ENCODE data around the gene TP53INP2. TPM values are rescaled to one million over a fixed set of nuclear protein-coding genes. Genes with fewer than 3 reads are reported as not detected.

The TP53INP2 gene
- total and polyA plus RNA-seq, 2 of the 4 experiments (the other 2 are of a cell fraction) = 1.3 to 7.4 TPM

GRCh38 chr20:34706912-34707784 is 3.0 kb downstream of the TP53INP2 start:
- H2BK20ac ChIP-seq (ENCODE audit: low read depth, low read length) = no peak overlapping the region
- H3K9me3 ChIP-seq (ENCODE audit: control insufficient read depth, insufficient read depth, low read length) = no peaks in the 10 kb centered on the region
- H3K4me1 ChIP-seq (ENCODE audit: control insufficient read depth, insufficient read depth, low read length) = peaks cover 13% of the 10 kb centered on the region
- H3K14ac ChIP-seq (replicated peaks; ENCODE audit: low read depth, low read length) = no peak overlapping the region
- H3K27ac ChIP-seq (ENCODE audit: insufficient read depth, low read length) = no peak overlapping the region
- no peak overlapping the region for H3K4me2 ChIP-seq (ENCODE audit: low read depth, low read length)
- H3K4me3 ChIP-seq (ENCODE audit: insufficient read depth, low read depth, low read length) = no peak overlapping the region
- 0 out of 2 replicates have a peak, but pooled peaks cover 12% of the 10 kb centered on the region for H4K20me1 ChIP-seq (ENCODE audit: insufficient read depth, low read length)
- in situ Hi-C loops (cut with MboI; ENCODE audit: low sequenced_read_pairs) = no loop called here
- H3K9ac ChIP-seq (ENCODE audit: low read depth, low read length) = no peak overlapping the region
- no TSS peak for BruUV-seq (replicated peaks)
- no peak overlapping the region for H2AK5ac ChIP-seq (ENCODE audit: low read depth, low read length)
- peaks cover 14% of the 10 kb centered on the region; the same call in 1 of the 2 replicates for H3K36me3 ChIP-seq (ENCODE audit: control insufficient read depth, insufficient read depth, low read length)
- no peak overlapping the region for H2BK15ac ChIP-seq (ENCODE audit: low read depth, low read length)
- ChIA-PET POLR2A (ENCODE audit: unreplicated experiment) (no interaction called here), CTCF (interaction anchor here (0.8 to 1.6 kb wide), 3 partner anchors 47 to 169 kb away, joined by 3 to 5 read pairs (median 4); no protein-coding TSS in a partner anchor)
- peaks cover 0 to 53% of the 10 kb centered on the region in 2 experiments; a peak in 2 of 4 replicates for H3K79me1 ChIP-seq (ENCODE audit: low read depth in 1 of 2, low read length in 2 of 2)
- no peak overlapping the region for H2BK120ac ChIP-seq (ENCODE audit: low read depth, low read length)
- no peak overlapping the region for H2AK9ac ChIP-seq (replicated peaks; ENCODE audit: low read depth, low read length, poor library complexity)
- H3K9me1 ChIP-seq (ENCODE audit: insufficient read depth, low read length) = peaks cover 20% of the 10 kb centered on the region
- intact Hi-C loops (cut with micrococcal nuclease) = loop anchor here (5.0 kb wide), 3 partner anchors 60 to 395 kb away; no protein-coding TSS in a partner anchor
- no peak overlapping the region for H3K56ac ChIP-seq (ENCODE audit: extremely low read depth, insufficient read depth, low read length)
- no peak overlapping the region for H3K18ac ChIP-seq (ENCODE audit: low read depth, low read length)
- no peak overlapping the region for H4K91ac ChIP-seq (ENCODE audit: insufficient read depth, low read depth, low read length)
- no peak for ATAC-seq (ENCODE audit: low read depth)
- no peak overlapping the region for H4K8ac ChIP-seq (ENCODE audit: low read depth in 2 of 2, low read length in 2 of 2)
- no peak overlapping the region; the same call in 1 of the 2 replicates for H3K4ac ChIP-seq (ENCODE audit: low read depth, low read length)
- H2BK5ac ChIP-seq (ENCODE audit: low read depth, low read length, poor library complexity, severe bottlenecking) = no peak overlapping the region
- no peak overlapping the region for H2AFZ ChIP-seq (replicated peaks; ENCODE audit: low read length, poor library complexity)
- no peaks in the 10 kb centered on the region for H3K27me3 ChIP-seq (ENCODE audit: control insufficient read depth, insufficient read depth, low read length)
- no peak overlapping the region for H4K5ac ChIP-seq (ENCODE audit: low read depth, low read length)
- H3K23ac ChIP-seq (ENCODE audit: low read depth, low read length) = no peak overlapping the region
- dilution Hi-C loops (cut with HindIII; ENCODE audit: low sequenced_read_pairs, unreplicated experiment) = no loop called here
- DNase-seq = no peak
- no CpG with 5 or more reads among the region's 3 CpGs for WGBS, 2 experiments (ENCODE audit: extremely low coverage in 2 of 2, insufficient read length in 1 of 2)
- TF ChIP-seq RAD21 (IDR thresholded peaks at IDR 0.05; ENCODE audit: low read length) (no peak), RCOR1 (IDR thresholded peaks at IDR 0.05; ENCODE audit: insufficient replicate concordance, low read length) (no peak), CEBPB (IDR thresholded peaks at IDR 0.05; ENCODE audit: low read depth, low read length) (no peak), FOS (IDR thresholded peaks at IDR 0.05; ENCODE audit: low read depth, low read length) (no peak), SMC3 (IDR thresholded peaks at IDR 0.05; ENCODE audit: low read depth, low read length) (no peak), RFX5 (IDR thresholded peaks at IDR 0.05; ENCODE audit: low read depth, low read length) (no peak), POLR2A (IDR thresholded peaks at IDR 0.05; ENCODE audit: low read depth, low read length) (no peak), MAFK (IDR thresholded peaks at IDR 0.05; ENCODE audit: low read depth, low read length) (no peak), MAZ (IDR thresholded peaks at IDR 0.05; ENCODE audit: borderline replicate concordance, low read depth, low read length) (no peak), BHLHE40 (IDR thresholded peaks at IDR 0.05; ENCODE audit: low read depth, low read length) (no peak), CTCF (conservative IDR thresholded peaks at IDR 0.05; ENCODE audit: low read depth, low read length) (no peak), NFE2L2 (IDR thresholded peaks at IDR 0.05; ENCODE audit: low read depth, low read length) (no peak), CHD1 (IDR thresholded peaks at IDR 0.05; ENCODE audit: low read depth, low read length) (no peak), USF2 (IDR thresholded peaks at IDR 0.05; ENCODE audit: low read depth, low read length) (no peak), MXI1 (IDR thresholded peaks at IDR 0.05; ENCODE audit: borderline replicate concordance, low read depth, low read length) (no peak)
